Stimulated activated CD4-positive, alpha-beta T cell treated with anti-CD3 and anti-CD28 coated beads, Interleukin-4, amount 100 ng/mL, for 24 hours (primary cell): Measurements from ENCODE around the gene KLK15.

Experiments
- DNase-seq: peaks from one replicate; pipeline ENCODE4 v3.0.0-alpha.2; 2020

KLK15 gene, protein sequence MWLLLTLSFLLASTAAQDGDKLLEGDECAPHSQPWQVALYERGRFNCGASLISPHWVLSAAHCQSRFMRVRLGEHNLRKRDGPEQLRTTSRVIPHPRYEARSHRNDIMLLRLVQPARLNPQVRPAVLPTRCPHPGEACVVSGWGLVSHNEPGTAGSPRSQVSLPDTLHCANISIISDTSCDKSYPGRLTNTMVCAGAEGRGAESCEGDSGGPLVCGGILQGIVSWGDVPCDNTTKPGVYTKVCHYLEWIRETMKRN

DNA sequence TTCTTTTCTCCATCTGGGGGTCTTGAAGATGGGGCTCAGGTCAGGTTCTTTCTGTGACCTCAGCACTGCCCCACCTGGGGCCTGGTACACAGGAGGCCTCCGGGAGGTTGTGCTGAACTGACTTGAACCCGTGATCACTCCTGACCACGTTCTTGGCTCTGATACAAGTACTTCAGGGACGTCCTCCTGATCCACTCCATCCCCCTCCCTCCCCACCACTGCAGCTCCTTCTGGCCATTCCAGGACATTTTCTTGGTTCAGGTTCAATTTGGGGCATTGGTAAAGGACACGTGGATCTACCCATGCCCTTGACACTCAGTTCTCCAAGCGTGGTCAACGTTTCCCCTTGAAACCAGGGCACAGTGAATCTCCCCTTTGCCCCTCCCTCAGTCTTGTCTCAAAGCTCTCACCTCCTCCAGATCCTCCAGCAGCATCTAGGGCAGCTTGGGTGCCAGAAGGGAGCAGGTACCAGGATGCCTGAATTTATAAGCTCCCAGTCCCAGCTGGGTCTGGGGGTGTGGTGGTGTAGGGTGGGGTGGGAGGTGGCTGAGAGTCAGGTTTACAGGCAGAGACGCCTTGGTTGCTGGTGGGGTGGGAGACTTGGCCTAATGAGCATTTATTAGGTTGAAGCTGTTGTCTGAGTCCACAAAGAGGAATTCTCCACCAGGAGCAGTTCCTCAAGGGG, at the start of gene KLK15:
TSS of gene KLK15 (minus strand) at position 458 of the 685 bp plus-strand sequence. CDS start 2,082 bp downstream, outside the sequence.
- no peak for DNase-seq

DNA sequence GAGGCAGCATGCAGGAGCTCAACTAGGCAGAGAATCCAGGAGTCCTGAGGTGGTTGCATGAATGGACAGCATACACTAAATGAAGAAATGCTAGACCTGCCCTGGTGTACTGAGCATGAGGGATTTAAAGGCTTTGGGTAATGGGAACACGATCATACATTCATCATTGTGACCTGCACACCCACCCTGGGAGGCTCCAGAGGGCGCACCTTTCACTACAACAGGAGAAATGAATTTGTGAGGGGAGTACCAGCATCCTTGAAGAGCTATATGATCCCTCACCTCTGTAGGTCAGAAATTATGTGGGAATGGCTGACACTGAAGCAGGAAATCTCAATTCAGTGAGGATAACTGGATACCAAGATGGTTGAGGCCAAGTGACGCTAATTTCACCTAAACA, 48.8 kb upstream of the KLK15 start:
- DNase-seq: no peak

DNA sequence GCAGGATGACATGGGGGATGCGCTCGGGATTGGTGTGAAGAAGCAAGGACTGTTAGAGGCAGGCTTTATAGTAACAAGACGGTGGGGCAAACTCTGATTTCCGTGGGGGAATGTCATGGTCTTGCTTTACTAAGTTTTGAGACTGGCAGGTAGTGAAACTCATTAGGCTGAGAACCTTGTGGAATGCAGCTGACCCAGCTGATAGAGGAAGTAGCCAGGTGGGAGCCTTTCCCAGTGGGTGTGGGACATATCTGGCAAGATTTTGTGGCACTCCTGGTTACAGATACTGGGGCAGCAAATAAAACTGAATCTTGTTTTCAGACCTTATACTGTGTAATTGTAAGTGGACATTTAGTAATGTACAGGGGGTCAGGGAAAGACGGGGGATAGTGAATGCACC, 46.9 kb upstream of the KLK15 start:
- DNase-seq: no peak

DNA sequence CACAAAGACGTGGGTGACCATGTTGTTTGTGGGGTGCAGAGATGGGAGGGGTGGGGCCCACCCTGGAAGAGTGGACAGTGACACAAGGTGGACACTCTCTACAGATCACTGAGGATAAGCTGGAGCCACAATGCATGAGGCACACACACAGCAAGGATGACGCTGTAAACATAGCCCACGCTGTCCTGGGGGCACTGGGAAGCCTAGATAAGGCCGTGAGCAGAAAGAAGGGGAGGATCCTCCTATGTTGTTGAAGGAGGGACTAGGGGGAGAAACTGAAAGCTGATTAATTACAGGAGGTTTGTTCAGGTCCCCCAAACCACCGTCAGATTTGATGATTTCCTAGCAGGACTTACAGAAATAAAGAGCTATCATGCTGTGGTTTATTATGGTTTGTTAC, 45.5 kb upstream of the KLK15 start:
- DNase-seq: no peak

DNA sequence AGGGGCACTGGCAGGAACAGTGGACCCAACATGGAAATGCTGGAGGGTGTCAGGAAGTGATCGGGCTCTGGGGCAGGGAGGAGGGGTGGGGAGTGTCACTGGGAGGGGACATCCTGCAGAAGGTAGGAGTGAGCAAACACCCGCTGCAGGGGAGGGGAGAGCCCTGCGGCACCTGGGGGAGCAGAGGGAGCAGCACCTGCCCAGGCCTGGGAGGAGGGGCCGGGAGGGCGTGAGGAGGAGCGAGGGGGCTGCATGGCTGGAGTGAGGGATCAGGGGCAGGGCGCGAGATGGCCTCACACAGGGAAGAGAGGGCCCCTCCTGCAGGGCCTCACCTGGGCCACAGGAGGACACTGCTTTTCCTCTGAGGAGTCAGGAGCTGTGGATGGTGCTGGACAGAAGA, 44.0 kb upstream of the KLK15 start:
- no peak for DNase-seq

DNA sequence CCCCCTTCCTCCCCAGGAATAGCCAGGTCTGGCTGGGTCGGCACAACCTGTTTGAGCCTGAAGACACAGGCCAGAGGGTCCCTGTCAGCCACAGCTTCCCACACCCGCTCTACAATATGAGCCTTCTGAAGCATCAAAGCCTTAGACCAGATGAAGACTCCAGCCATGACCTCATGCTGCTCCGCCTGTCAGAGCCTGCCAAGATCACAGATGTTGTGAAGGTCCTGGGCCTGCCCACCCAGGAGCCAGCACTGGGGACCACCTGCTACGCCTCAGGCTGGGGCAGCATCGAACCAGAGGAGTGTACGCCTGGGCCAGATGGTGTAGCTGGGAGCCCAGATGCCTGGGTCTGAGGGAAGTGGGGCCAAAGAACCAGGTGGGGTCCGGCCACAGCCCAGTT, 43.1 kb upstream of the KLK15 start:
- DNase-seq: no peak

DNA sequence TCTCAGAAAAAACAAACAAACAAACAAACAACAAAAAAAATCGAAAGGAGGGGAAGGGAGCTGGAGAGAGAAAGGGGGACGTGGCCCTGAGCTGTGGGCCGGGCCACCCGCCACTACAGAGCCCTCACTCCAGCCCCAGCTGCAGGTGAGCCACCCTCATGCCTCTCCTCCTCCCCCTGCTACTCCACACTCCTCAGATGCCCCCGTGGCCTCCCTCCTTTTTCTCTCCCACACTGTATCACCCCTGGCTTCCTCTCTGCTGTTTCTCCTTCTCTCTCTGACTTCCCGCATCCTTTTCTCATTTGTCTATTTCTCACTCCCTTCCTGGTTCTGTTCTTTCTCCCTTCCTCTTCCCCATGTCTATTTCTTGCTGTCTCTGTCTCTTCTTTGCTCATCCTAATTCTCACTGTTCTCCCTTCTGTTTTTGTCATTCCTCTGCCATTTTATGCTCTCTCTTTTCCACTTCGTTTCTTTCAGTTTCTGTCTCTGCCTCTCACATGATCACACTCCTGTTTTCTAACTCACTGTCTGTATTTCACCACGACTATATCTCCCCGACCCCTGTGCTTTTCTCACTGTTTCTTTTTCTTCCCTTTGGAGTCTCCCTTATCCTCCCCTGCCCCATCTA, 42.5 kb upstream of the KLK15 start:
- DNase-seq: no peak

DNA sequence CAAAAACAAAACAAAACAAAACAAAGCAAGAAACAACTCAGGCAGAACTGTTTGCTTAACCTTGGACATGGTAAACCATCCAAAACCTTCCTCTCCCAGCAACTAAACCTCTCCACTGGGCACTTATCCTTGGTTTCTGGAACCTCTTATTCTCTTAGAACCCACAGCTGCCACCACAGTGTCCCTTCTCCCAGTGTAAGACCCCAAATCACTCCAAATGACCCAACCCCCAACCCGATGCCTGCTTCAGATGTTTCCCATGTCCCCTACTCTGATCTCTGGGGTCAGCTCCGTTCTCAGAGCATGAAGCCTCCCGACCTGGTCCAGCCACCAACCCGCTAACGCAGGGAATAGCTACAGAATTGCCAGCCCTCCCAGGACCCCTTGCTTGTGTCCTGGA, 40.8 kb upstream of the KLK15 start:
- no peak for DNase-seq

DNA sequence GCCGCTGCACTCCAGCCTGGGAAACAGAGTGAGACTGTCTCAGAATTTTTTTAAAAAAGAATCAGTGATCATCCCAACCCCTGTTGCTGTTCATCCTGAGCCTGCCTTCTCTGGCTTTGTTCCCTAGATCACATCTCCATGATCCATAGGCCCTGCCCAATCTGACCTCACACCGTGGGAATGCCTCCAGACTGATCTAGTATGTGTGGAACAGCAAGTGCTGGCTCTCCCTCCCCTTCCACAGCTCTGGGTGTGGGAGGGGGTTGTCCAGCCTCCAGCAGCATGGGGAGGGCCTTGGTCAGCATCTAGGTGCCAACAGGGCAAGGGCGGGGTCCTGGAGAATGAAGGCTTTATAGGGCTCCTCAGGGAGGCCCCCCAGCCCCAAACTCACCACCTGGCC, 39.7 kb upstream of the KLK15 start, which contains the start of gene KLK2:
TSS of gene KLK2 (plus strand) at position 384 of the 400 bp plus-strand sequence. CDS start 35 bp downstream, outside the sequence.
- no peak for DNase-seq

DNA sequence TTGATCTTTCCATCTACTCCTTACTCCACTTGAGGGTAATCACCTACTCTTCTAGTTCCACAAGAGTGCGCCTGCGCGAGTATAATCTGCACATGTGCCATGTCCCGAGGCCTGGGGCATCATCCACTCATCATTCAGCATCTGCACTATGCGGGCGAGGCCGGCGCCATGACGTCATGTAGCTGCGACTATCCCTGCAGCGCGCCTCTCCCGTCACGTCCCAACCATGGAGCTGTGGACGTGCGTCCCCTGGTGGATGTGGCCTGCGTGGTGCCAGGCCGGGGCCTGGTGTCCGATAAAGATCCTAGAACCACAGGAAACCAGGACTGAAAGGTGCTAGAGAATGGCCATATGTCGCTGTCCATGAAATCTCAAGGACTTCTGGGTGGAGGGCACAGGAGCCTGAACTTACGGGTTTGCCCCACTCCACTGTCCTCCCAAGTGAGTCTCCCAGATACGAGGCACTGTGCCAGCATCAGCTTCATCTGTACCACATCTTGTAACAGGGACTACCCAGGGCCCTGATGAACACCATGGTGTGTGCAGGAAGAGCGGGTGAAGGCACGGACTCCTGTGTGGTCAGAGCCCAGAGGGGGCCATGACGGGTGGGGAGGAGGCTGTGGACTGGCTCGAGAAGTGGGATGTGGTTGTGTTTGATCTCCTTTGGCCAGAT, 37.2 kb upstream of the KLK15 start:
- DNase-seq: peak; percentile 5

DNA sequence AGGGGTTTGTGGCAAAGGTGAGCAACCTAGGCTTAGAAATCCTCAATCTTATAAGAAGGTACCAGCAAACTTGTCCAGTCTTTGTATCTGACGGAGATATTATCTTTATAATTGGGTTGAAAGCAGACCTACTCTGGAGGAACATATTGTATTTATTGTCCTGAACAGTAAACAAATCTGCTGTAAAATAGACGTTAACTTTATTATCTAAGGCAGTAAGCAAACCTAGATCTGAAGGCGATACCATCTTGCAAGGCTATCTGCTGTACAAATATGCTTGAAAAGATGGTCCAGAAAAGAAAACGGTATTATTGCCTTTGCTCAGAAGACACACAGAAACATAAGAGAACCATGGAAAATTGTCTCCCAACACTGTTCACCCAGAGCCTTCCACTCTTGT, 36.1 kb upstream of the KLK15 start:
- DNase-seq: no peak

DNA sequence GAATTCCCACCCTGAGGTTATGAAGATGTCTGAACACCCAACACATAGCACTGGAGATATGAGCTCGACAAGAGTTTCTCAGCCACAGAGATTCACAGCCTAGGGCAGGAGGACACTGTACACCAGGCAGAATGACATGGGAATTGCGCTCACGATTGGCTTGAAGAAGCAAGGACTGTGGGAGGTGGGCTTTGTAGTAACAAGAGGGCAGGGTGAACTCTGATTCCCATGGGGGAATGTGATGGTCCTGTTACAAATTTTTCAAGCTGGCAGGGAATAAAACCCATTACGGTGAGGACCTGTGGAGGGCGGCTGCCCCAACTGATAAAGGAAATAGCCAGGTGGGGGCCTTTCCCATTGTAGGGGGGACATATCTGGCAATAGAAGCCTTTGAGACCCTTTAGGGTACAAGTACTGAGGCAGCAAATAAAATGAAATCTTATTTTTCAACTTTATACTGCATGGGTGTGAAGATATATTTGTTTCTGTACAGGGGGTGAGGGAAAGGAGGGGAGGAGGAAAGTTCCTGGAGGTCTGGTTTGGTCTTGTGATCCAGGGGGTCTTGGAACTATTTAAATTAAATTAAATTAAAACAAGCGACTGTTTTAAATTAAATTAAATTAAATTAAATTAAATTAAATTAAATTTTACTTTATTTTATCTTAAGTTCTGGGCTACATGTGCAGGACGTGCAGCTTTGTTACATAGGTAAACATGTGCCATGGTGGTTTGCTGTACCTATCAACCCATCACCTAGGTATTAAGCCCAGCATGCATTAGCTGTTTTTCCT, 28.3 kb upstream of the KLK15 start:
- DNase-seq: no peak

DNA sequence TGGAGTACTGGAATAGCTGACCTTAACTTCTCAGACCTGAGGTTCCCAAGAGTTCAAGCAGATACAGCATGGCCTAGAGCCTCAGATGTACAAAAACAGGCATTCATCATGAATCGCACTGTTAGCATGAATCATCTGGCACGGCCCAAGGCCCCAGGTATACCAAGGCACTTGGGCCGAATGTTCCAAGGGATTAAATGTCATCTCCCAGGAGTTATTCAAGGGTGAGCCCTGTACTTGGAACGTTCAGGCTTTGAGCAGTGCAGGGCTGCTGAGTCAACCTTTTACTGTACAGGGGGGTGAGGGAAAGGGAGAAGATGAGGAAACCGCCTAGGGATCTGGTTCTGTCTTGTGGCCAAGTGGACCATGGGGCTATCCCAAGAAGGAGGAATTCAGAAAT, 27.6 kb upstream of the KLK15 start:
- no peak for DNase-seq

DNA sequence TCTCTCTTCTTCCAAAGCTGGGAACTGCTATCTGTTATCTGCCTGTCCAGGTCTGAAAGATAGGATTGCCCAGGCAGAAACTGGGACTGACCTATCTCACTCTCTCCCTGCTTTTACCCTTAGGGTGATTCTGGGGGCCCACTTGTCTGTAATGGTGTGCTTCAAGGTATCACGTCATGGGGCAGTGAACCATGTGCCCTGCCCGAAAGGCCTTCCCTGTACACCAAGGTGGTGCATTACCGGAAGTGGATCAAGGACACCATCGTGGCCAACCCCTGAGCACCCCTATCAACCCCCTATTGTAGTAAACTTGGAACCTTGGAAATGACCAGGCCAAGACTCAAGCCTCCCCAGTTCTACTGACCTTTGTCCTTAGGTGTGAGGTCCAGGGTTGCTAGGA, 26.5 kb upstream of the KLK15 start:
- no peak for DNase-seq

DNA sequence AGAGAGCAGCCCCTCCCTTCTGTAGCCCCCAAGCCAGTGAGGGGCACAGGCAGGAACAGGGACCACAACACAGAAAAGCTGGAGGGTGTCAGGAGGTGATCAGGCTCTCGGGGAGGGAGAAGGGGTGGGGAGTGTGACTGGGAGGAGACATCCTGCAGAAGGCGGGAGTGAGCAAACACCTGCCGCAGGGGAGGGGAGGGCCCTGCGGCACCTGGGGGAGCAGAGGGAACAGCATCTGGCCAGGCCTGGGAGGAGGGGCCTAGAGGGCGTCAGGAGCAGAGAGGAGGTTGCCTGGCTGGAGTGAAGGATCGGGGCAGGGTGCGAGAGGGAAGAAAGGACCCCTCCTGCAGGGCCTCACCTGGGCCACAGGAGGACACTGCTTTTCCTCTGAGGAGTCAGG, 25.5 kb upstream of the KLK15 start:
- no peak for DNase-seq

DNA sequence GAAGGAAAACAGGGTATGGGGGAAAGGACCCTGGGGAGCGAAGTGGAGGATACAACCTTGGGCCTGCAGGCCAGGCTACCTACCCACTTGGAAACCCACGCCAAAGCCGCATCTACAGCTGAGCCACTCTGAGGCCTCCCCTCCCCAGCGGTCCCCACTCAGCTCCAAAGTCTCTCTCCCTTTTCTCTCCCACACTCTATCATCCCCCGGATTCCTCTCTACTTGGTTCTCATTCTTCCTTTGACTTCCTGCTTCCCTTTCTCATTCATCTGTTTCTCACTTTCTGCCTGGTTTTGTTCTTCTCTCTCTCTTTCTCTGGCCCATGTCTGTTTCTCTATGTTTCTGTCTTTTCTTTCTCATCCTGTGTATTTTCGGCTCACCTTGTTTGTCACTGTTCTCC, 24.0 kb upstream of the KLK15 start:
- DNase-seq: no peak

DNA sequence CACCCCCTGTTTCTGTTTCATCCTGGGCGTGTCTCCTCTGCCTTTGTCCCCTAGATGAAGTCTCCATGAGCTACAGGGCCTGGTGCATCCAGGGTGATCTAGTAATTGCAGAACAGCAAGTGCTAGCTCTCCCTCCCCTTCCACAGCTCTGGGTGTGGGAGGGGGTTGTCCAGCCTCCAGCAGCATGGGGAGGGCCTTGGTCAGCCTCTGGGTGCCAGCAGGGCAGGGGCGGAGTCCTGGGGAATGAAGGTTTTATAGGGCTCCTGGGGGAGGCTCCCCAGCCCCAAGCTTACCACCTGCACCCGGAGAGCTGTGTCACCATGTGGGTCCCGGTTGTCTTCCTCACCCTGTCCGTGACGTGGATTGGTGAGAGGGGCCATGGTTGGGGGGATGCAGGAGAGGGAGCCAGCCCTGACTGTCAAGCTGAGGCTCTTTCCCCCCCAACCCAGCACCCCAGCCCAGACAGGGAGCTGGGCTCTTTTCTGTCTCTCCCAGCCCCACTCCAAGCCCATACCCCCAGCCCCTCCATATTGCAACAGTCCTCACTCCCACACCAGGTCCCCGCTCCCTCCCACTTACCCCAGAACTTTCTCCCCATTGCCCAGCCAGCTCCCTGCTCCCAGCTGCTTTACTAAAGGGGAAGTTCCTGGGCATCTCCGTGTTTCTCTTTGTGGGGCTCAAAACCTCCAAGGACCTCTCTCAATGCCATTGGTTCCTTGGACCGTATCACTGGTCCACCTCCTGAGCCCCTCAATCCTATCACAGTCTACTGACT, 21.4 kb upstream of the KLK15 start, which contains the start of gene KLK3:
TSS of gene KLK3 (plus strand) at position 280 of the 775 bp plus-strand sequence. CDS start at position 321, 41 bp downstream.
- no peak for DNase-seq

DNA sequence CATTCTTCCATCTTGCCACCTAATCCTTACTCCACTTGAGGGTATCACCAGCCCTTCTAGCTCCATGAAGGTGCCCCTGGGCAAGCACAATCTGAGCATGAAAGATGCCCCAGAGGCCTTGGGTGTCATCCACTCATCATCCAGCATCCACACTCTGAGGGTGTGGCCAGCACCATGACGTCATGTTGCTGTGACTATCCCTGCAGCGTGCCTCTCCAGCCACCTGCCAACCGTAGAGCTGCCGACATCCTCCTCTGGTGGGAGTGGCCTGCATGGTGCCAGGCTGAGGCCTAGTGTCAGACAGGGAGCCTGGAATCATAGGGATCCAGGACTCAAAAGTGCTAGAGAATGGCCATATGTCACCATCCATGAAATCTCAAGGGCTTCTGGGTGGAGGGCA, 18.2 kb upstream of the KLK15 start:
- no peak for DNase-seq

DNA sequence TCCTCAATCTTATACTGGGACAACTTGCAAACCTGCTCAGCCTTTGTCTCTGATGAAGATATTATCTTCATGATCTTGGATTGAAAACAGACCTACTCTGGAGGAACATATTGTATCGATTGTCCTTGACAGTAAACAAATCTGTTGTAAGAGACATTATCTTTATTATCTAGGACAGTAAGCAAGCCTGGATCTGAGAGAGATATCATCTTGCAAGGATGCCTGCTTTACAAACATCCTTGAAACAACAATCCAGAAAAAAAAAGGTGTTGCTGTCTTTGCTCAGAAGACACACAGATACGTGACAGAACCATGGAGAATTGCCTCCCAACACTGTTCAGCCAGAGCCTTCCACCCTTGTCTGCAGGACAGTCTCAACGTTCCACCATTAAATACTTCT, 17.4 kb upstream of the KLK15 start:
- no peak for DNase-seq

DNA sequence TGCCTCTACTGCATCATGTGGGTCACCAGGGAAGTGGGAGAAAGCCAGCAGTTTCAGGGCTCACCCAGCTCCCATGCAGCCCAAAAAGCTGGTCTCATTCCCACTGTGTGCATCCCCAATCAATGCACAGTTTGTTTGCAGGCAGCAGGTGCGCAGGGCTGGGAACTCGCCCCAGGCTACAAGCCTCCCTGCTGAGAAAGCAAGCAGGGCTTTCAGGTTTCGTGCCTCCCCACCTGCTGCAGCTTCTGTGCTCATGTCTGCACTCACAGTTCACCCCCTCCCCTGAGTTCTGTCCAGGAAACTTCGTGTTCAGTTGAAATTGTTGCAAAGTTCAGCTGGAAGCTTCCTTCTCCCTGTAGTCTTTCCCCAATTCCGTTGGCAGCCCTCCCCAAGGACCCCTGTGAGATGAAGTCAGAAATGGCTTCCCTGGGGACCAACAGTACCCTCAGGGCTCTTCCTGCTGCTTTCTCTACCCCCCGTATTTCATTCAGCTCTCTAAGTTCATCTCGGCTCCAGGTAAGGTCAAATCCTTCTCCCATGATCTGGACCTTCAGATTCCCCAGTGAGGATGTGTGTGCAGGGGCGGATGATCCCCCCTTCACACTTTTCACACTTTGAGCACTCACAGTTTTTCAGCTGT, 11.0 kb upstream of the KLK15 start:
- no peak for DNase-seq

DNA sequence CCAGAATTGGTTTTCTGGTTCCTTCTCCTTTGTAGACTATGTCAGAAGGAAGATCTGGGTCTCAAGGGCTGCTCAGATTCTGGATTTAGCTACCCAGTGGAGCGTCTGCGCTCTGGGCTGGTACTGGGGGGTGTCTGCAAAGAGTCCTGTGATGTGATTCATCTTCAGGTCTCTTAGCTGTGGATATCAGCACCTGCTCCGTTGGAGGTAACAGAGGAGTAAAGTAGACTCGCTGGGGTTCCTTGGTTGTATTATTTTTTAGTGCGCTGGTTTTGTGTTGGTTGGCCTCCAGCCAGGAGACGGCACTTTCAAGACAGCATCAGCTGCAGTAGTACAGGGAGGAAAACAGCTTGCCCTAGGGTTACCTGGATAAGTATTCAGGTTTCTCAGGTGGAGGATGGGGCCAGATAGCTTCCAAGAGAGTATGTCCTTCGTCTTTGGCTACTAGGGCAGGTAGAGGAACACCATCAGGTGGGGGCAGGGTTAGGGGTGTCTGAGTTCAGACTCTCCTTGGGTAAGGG, 10.4 kb upstream of the KLK15 start:
- DNase-seq: no peak
